ENCODE results near the gene E2F8.

DNA sequence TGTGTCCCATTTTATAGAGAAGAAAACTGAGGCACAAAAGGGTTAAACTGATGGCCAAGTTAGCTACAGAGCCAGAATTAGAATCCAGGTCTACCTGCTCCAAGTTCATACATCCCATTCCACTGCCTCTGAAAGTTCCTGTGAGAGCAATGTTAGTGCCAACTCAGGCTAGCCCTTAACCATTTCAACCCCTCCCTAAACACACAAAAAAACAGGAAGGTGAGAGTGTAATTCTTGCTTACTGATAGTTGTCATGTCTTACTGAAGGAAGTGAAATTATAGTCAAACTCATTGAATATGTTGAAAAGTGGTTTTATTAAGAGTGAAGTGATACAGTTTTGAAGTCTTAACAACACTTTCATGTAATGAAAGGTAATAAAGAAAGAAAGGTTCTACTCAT is 2.9 kb upstream of the E2F8 start:
- TF ChIP-seq, protein P1, sequence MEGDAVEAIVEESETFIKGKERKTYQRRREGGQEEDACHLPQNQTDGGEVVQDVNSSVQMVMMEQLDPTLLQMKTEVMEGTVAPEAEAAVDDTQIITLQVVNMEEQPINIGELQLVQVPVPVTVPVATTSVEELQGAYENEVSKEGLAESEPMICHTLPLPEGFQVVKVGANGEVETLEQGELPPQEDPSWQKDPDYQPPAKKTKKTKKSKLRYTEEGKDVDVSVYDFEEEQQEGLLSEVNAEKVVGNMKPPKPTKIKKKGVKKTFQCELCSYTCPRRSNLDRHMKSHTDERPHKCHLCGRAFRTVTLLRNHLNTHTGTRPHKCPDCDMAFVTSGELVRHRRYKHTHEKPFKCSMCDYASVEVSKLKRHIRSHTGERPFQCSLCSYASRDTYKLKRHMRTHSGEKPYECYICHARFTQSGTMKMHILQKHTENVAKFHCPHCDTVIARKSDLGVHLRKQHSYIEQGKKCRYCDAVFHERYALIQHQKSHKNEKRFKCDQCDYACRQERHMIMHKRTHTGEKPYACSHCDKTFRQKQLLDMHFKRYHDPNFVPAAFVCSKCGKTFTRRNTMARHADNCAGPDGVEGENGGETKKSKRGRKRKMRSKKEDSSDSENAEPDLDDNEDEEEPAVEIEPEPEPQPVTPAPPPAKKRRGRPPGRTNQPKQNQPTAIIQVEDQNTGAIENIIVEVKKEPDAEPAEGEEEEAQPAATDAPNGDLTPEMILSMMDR (conservative IDR thresholded peaks at IDR 0.05 in 1 of 2, IDR thresholded peaks at IDR 0.05 in 1 of 2; ENCODE audit: extremely low read depth in 1 of 2, insufficient read depth in 1 of 2, low read depth in 1 of 2, low read length in 2 of 2): no peak
- no peak for TF ChIP-seq EZH2 (IDR thresholded peaks at IDR 0.05; ENCODE audit: borderline replicate concordance, low read length)
